Right forelimb (tissue), 1 donor: Measurements from ENCODE around the gene MAEA.
A peak's percentile ranks its signal among the peaks of the same experiment; 100 is the strongest.

Experiments used
- DNase-seq: peaks from one replicate; pipeline ENCODE4 v3.0.0-alpha.2; 2018

MAEA gene

DNA sequence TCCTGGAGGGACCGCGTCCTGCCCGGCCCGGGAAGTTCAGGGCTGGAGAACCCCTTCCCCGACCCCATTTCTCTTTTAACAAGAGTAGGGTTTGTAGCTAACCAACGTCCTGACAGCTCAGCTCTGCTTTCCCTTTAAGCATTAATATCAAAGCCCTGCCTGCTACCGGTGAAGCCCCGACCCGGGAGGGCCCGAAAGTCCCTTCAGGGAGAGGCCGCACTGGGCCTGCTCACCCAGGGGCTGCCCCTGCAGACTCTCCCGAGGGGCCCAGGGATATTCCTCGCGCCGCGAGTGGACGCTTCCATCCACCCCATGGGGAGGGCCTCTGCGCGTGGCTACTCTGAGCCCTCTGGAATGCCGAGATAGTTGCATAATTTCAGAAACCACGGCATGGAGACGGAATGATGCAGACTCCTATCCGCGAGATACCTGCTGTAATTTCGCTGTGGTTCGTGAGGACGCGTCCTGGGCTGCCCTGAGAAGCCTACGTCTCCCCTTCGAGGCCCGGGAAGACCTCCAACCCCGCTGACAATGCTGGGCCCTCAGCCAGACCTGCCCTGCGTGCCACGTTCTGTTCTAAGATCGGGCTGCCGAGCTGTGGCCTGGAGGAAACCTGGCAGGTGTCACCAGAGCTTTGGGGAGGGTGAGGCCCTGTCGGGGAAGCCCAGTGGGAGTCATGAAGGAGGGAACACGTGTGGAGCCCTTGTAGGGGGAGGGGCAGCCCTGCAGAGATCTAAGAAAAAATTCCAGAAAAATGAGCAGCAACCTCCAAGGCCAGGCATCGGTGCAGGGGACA, 39.8 kb upstream of the MAEA start:
- peak; percentile 46 for DNase-seq

DNA sequence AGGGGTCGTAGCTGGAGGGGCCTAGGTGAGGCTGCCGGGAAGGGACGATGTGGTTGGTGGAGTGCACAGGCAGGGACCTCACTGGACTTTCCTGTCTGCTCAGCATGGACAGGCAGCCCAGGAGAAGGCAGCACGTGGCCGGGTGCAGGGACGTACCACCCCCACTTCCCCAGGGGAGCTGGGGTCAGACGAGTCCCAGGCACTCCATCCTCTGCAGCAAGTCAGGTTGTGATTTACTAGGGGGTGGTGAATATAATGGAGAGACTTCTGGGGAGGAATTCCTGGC, 39.2 kb upstream of the MAEA start:
- no peak for DNase-seq

DNA sequence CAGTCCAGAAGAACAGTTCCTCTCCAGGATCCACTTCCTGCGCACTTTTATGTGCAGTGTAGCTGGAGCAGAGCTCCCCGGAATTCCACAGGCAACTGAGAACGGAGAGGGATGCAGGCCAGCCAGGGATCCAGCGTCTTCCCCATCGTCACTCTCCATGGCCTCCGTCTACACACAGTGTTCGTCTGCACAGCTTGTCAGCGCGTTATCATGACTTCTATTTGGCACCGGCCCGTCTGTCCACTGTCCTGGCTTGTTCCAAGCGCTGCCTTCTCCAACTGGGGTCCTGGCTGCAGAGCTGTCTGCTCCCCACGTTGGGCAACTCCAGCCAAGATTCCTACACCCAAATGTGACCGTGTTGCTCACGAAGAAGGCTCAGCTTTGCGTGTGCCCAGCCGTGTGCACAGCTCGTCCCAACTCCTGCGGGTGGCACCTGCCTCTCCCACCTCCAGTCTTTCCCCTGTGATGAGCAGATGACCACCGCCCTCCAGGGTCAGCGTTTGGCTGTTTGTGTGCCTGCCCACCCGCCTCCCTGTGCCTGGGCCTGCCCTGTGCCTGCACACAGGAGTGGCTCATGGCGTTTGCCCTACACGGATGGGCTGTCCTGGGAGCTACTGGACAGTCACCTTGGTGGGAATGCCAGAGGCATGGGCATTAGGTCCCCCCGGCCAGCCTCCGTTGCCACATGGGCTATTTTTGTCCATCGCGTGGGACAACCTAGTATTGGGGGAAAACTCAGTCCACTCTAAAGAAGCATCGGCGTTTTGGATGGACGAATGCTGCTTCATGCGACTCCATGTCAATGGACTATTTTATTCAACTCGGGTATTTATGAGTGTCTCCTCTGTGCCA, 38.5 kb upstream of the MAEA start:
- no peak for DNase-seq

DNA sequence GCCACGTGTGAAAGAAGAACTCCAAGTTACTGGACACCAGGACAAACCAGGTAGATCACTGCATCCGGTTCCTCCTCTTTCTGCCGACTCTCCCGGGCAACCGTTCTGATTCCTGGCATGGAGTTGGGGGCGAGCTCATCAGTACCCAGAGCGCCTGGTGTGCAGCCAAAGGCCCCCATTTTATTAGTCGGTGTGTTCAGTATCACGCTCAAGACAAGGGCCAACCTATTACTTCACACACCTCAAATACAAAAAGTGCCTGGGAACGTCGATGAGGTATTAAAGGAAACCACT, 38.0 kb upstream of the MAEA start:
- DNase-seq, result no peak

DNA sequence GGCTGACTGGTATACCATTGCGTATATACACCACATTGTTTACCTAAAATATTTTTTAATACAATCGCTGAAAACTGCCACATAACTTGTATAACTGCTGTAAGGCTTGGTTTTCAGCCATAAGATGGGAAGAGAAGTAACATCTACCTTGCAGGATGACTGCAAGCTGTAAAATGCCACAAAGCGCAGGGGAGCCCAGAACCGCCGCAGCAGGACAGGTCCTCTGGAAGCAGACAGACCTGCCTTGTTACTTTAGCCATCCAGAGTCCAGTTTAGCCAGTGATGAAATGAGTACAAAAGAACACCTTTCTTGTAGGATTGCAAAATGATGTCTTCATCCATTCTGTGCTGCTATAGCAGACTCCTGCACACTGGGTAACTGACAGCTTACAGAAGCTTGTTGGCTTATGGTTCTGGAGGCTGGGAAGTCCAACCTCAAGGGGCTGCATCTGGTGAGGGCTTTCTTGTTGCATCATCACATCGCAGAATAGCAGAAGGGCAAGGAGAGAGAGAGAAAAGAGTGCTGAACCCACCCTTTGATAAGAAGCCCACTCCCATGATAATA, 36.7 kb upstream of the MAEA start:
- DNase-seq, result no peak

DNA sequence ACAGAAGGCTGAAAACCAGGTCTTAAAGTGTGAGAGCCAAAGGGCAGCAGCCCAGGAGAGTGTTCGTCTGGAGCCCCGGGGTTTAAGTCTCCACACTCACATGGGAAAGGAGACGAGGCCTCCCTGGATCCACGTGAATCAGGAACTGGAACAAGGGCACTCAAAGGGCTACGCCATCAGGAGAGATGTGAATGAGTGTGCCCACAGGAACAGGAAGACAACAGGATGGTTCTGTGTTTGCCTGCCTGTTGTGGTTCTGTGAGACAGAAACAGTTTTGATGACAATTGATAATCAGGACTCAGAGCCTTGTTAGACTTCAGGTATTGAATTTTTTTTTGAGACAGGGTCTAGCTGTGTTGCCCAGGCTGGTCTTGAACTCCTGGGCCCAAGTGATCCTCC, 35.9 kb upstream of the MAEA start:
- DNase-seq, result no peak

DNA sequence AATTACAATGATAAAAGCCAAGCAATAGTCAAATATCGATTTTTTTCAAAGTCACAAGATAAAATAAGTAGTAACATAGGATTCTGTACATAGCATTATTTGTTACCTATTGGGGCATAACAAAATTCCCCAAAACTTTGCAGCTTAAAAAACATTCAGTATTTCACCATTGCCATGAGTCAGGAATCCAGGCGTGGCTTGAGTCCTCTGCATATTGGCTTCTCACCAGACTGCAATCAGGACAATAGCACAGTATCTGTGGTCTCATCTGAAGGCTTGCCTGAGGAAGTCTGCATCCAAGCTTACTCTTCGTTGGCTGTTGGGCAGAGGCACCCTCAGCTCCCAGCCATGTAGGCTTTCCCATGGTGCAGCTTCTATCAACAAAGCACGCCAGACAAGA, 34.5 kb upstream of the MAEA start:
- no peak for DNase-seq

DNA sequence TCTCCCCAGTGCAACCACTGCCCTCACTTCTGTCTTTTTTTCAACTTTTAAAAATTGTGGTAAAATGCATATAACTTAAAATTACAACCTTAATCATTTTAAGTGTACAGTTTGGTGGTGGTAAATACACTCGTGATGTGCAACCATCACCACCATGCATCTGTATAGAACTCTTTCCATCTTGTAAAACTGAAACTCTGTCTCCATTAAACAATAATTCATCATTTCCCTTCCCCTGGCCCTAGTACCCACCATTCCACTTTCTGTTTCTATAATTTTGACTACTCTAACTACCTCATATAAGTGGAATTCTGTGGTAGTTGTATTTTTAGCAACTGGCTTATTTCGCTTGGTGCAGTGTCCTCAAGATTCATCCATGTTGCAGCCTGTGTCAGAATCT, 34.0 kb upstream of the MAEA start:
- DNase-seq, result no peak

DNA sequence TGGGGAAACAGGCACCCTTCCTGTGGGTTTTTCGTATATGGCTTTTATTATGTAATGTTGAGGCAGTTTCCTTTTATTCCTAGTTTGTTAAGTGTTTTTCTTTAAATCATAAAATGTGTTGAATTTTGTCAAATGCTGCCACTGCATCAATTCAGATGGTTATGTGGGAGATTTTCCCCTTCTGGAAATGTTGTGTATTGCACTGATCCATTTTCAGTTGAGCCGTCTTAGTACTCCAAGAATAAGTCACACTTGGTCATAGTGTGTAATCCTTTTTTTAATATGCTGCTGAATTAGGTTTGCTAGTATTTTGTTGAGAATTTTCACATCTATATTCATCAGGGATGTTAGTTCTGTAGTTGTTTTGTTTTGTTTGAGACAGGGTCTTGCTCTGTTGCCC, 31.2 kb upstream of the MAEA start:
- DNase-seq, result no peak

DNA sequence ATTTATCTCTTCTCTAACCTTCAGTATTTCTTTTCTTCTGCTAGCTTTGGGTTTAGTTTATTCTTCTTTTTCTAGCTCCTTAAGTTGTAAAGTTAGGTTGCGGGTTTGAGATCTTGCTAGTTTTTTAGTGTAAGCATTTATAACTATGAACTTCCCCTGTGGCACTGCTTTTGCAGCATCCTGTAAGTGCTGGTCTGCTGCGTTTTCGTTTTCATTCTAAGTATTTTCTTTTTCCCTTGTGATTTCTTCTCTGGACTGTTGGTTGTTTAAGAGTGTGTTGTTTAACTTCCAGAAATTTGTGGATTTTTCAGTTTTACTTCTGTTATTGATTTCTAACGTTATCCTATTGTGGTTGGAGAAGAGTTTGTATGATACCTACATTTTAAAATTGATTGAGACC, 29.7 kb upstream of the MAEA start:
- DNase-seq, result no peak

DNA sequence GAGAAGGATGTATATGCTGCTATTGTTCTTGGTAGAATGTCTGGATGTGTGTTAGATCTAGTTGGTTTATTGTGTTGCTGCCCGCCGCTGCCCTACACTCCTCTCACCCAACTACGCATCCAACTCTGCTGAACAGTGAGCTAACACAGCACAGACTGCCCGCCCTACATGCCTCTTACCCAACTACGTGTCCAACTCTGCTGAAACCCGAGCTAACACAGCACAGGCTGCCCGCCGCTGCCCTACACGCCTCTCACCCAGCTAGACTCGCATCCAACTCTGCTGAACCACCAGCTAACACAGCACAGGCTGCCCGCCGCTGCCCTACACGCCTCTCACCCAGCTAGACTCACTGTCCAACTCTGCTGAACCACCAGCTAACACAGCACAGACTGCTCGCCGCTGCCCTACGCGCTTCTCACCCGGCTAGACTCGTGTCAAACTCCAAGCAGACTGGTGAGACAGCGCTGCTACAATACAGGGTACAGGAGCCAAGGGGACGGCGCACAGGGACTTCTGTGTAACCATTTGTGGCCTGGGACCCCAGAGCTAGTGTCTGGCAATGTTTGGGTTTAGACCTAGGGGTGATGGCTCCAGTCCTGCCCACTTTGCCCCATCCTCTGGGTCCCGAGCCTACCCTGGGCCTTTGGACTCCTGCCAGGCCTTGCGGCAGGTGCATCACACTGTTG, 29.1 kb upstream of the MAEA start:
- no peak for DNase-seq

DNA sequence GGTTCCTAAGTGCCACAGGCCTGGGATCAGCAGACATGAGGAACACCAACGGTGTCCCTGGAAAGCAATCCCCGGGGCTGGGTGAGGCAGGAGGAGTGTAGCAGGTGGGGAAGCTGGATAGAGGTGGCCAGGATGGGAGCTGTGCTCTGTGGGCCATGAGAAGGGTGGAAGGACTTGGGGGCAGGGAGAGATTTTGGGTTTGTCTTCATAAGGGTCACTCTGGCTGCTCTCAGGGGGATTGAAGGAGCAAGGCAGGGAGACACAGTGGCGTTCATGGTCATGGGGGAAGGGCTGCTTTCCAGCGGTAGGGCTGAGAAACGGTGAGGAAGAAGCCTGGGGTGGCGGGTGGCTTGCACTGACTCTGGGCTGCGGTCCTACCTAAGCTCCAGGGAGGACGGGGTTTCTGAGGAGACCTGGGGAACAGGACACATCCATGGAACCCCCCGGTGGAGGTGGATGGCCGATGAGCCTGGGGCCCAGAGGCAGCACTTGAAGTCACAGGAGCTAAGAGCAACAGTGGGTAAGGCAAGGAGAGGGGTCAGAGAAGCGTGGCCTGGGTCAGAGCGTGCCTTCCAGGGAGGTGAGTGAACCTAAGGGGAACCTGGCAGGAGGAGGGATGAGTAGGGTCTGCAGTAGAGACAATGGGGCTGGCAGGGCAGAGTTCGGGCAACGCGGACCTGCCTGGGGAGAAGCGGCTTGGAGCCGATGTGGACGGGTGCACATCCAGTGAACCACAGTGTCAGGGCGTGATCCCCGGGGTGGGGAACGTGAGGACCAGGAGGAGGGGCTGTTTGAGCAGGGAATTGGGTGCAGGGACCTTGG, 28.4 kb upstream of the MAEA start:
- DNase-seq, result no peak

DNA sequence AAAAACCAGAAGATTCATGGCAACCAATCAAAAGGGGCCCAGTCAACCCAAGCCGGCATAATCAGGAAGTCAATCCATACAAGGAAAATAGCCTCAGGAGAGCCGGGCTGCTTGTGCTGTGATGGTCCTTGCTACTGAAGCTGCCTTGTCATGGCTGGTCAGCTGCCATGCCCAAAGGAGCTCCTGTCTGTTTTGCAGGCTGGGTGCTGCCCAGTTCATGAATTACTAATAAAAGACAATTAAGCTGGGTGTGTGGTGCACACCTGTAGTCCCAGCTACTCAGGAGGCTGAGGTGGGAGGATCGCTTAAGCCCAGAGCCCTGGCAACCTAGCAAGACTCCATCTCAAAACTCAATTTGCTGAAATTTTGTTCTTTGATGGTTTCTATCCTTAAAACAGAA, 24.7 kb upstream of the MAEA start:
- DNase-seq, result no peak

DNA sequence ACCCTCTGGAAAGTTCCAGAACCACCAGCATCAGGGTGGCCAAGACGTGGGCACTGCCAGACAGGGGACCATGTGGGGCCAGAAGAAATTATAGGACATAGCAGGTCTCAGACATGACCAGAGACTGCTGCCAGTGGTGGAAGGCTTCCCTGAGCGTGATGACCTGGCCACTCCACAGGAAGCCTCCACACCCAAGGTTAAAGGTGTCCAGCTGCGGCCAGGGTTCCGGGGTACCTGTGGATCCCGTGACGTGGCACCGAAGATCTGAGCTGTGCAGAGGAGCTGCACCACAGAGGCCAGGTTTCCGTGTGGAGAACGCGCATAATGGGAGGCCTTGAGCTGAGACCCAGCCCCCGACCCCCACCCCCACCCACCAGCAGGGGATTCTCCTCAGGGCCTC, 24.3 kb upstream of the MAEA start:
- DNase-seq, result no peak

DNA sequence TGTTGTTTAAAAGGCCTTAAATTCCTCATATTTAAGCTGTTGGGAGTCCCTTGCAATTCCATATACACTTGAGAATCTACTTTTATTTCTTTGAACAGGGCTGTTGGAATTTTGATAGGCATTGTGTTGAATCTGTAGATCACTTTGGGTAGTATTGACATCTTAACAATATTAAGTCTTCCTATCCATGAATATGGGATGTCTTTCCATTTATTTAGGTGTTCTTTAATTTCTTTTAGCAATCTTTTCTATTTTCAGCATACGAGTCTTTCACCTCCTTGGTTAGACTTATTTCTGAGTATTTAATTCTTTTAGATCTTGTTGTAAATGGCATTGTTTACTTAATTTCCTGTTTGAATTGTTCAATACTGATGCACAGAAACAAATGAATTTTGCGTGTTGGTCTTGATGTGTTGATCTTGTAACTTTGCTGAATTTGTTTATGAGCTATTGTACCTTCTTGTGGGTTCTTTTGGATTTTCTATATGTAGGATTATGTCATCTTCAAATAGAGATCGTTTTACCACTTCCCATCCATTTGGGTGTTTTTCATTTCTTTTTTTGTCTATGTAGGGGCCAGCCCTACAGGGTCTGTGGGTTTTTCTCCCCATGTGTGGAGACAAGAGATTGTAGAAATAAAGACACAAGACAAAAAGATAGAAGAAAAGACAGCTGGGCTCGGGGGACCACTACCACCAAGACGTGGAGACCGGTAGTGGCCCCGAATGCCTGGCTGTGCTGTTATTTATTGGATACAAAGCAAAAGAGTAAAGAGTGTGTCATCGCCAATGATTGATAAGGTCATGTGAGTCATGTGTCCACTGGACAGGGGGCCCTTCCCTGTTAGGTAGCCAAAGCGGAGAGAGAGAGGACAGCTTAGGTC, 22.6 kb upstream of the MAEA start:
- DNase-seq, result no peak

DNA sequence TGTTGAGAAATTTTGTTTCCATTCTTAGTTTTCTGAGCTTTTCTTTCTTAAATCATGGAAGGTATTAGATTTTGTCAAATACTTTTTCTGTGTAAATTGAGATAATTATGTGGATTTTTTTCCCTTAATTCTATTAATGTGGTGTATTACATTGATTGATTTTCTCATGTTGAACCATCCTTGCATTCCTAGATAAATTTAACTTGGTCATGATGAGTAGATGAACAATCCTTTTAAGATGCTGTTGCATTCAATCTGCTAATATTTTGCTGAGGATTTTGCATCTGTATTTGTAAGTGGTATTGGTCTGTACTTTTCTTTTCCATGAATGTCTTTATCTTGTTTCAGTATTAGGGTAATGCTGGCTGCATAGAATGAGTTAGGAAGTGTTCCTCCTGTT, 20.5 kb upstream of the MAEA start:
- DNase-seq, result no peak

DNA sequence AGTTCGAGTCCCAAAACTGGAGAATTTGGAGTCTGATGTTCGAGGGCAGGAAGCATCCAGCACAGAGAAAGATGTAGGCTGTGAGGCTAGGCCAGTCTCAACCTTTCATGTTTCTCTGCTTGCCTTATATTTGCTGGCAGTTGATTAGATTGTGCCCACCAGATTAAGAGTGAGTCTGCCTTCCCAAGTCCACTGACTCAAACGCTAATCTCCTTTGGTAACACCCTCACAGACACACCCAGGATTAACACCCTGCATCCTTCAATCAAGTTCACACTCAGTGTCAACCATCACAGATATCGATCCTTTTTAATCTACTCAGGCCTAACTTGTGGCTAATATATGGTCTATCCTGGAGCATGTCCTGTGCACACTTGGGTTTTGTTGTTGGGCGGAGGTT, 18.0 kb upstream of the MAEA start:
- no peak for DNase-seq

DNA sequence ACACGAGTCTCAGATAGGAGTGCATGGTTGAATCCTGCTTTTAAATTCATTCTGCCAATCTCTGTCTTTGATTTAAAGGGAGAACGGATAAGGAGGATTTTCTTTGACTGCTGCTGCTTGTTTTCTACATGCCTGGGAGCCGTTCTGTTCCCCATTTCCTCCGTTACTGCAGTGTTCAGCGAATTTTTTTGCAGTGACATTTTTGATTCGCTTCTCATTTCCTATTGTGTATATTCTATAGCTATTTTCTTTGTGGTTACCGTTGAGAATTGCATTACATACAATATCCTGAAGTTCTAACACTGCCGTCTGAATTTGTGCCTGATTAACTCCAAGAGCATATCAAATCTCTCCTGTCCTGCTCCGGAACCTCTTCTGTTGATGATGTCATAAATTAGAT, 14.8 kb upstream of the MAEA start:
- no peak for DNase-seq

DNA sequence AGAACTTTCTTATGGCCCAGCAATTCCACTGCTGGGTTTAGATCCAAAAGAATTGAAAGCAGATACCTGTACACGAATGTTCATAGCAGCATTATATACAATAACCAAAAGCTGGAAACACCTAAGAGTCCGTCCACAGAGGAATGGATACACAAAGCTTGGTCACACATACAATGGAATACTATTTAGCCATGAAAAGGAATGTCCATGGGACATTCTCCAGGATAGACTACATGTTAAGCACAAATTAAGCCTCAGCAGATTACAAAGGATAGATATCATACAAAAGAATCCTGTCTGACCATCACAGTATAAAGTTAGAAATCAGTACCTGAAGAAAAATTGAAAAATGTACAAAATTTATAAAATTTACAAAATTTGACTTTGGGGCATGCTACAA, 12.7 kb upstream of the MAEA start:
- no peak for DNase-seq

DNA sequence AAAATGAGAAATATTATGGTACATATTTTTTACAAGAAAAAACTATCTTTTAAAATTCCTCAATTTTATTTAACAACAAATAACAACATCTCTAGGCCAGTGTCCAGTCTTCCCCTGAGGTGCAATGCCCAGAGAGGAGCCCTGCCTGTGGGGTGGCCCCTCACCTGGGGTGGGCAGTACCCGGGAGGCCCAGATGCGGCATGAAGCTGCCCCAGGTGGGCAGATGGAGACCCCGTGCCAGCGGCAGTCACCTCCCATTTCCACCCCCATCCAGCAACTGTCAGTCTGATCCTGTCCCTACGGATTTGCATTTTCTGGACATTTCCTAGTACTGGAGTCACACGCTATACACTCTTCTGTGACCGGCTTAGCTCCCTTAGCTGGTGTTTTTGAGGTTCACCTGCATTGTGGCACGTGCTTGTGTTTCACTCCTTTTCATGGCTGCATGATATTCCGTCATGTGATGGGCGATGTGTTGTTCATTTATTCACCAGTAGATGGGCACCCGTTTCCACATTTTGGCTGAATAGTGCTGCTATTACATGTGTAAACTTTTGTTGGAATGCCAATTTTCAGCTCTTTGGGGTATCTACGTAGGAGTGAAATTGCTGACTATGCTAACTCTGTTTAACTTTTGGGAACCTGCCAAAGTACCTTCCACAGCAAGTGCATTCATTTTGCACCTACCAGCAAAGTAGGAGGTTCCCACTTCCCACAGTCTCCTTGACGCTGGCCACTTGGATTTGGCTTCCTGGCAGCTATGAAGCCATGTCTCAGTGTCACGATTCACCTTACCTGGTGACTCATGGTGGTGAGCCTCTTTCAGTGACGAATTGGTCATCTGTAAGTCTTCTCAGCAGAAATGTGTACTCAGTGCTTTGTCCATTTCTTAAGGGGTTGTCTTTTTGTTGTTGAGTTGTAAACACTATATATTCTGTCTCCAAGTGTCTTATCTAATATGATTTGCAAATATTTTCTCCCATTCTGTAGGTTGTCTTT, 11.7 kb upstream of the MAEA start:
- no peak for DNase-seq

DNA sequence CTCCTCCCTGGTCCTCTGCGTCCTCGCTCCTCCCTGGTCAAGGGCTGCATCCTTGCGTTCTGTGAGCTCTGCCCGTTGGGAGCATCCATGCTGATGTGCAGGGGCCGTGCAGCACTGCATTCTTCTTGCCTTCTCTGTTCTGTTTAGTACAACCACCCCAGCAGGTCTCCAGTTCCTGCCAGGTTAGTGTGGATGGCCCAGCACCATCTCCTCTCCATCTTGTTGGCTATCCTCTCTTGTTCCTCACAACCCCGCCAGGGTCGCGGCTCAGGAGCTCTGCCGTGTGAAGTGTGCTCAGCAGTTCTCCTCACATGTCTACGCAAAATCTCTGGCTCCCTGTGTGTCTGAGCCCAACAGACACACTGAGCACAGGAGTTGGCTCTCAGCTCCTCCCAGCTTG, 10.4 kb upstream of the MAEA start:
- no peak for DNase-seq
